Non-pigmented ciliary epithelial cell (primary cell): Measurements from ENCODE around the gene SNCA.

Source experiments
- DNase-seq: peaks from one replicate; pipeline ENCODE4 v3.0.0-alpha.2; 2010; ENCODE audit warnings: low read depth

SNCA gene

DNA sequence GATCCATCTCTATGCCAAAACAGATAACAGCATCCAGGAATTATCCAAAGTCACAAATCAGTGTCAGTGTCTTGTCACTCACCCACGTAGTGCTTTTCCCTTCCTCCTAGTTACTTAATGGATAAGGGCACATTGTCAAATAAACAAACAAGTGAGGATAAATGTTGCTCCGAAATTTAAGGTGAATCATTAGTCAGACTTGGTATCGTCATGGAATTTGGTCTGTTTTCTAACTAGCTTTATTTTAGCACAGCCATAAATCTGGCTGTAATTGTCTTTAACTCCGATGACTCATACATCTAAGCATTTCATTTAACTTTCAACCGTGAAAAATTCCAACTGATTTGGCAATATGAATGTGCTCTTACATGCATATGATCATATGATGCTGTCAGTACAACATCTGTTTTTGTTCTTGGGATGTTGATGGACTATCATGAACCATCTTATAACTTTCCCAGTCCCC is 83.3 kb downstream of the SNCA start:
- DNase-seq, result peak; percentile 95

DNA sequence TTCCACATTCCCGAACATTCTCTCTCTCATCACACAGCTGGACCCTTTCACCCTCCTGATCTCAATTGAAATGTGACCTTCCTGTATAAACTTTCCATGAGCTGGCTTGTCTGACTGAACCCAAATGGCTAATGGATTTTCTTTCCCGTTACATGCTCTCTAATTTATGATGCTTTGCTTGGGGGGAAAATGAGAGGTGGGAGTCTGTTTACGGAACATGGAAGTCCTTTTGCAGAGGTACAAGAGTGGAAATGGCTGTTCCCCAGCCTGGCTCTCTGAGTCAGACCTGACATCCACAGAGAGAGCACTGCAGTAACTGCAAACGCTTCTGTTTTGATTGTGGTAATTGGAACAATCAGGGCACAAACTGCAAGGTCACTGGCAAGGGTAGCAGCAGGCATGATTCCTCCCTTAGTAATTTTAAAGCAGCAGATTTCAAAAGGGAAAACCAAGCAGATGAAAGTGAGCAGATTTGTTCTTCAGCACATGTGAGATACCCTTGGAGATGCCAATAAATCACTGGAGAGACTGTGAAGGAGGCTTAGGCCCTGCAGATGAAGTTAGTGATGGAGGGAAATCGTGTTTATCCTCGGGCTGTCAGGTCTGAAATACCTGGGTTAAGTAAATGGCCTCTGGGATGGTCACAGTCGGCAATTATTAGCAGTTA is 83.9 kb downstream of the SNCA start:
- DNase-seq, result peak; percentile 72

DNA sequence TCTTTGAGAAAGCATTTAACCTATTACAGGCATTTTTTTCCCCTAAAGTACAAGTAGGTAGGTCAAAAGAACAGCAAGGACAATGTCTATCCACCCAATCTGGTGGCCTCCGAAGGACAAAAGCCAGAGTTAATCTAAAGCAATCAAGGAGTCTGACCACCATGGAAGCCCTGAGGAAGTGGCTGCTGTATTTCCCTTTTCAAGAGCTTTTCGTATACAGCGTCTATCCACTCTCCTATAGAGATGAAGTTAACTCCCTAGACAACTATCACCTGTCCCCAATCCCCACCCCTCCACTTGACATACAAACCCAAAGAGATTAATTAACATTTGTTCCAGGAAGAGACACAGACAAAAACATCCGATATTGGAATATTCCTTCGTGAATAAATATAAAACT is 85.5 kb downstream of the SNCA start:
- DNase-seq, result no peak

DNA sequence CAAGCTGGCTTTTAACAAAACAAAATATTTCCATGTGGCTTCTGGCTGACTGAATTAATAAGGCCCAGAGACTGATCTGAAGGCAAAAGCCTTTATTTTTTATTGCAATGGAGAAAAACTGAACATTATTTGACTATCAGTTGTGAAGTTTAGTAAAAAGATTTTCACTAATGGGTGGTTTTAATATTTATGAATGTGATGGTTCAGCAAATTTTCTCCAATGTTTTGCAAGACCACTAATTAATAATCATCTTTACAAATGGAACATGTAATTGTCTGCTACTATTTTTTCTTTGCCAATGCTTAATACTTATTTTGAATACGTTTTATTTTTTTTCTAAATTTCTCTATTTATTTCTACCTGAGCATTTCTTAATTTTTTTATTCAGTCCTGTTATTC is 90.6 kb downstream of the SNCA start:
- DNase-seq, result no peak

DNA sequence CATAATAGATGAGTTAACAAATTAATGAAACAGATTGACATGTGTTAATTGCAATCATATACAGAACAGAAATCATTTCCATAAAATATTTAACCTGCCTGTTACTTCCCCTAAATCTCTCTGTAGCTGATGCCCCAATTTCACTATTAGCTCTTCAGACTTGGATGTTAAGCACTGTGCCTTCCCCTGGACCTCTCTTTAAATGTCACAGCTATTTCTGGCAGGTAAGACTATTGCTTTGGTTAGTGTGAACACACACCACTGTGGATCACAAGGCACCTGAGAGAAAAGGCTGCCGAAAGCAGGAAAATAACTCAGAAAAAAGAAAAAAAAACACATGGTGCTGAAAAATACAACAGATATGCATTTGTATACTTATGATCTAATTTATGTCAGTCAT is 91.3 kb downstream of the SNCA start:
- DNase-seq, result no peak

GRCh38 chr4:89744914-89745313 is 92.0 kb downstream of the SNCA start:
- DNase-seq, result no peak

GRCh38 chr4:89741768-89742167 is 95.2 kb downstream of the SNCA start:
- DNase-seq, result no peak

- no peak for DNase-seq
Observed at GRCh38 chr4:89739311-89739988, 97.5 kb downstream of the SNCA start.

DNA sequence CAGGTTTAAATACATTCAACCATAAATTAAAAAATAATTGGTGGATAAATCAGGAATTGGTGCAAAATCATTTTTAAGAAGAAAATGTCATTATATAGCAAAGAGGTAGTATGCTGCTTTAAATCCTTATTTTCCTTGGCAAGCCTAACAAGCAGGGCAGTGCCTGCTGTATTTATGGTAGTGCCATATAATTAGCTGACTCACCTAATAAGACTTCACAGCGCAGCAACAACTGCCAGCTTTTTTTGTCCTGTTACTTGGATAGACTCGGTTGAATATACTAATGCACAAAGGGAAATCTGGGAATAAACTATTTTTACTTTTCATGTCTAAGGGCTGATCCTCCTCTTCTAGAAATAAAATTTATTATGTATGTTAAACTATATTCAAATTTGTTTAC is 99.1 kb downstream of the SNCA start:
- no peak for DNase-seq

- DNase-seq, result no peak
Observed at GRCh38 chr4:89733946-89734345, 103.0 kb downstream of the SNCA start.

DNA sequence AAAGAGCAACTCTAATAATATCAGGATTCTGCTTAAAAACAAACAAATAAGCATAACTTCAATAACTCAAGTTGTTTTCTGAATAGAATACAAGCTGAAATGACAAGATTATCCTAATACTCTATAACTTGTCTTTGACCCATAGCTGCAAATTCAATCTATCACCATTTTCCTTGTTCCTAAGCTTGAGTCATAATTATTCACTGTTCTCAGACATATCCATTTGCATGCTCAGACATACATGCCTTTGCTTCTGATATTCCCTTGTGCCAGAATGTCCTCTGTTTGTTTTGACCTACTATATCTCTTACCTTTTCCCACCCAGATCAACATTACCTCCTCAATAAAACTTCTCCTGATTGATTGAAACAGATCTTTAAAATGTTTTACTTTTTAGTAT is 109.7 kb downstream of the SNCA start:
- DNase-seq, result no peak

DNA sequence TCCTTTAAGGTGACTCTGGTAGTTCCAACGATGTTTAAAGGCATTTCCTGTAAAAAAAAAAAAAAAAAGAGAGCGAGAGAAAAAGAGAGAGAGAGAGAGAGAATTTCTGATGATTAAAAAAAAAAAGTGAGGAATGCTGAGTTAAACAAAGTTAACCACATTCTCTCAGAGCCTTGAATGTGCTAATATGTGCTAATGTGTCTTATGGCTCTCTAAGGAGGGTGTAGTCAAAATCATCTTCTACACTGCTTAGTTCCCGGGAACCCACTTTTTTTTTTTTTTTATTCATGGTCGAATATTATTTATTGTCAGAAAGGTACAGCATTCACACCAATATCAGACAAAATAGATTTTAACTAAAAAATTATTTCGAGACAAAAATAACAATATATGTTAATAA is 111.7 kb downstream of the SNCA start:
- DNase-seq, result no peak

- DNase-seq, result peak; percentile 67
Observed at GRCh38 chr4:89724716-89725115, 112.2 kb downstream of the SNCA start.

- no peak for DNase-seq
Observed at GRCh38 chr4:89723096-89723495, 113.9 kb downstream of the SNCA start.

- no peak for DNase-seq
Observed at GRCh38 chr4:89722517-89722916, 114.4 kb downstream of the SNCA start.

DNA sequence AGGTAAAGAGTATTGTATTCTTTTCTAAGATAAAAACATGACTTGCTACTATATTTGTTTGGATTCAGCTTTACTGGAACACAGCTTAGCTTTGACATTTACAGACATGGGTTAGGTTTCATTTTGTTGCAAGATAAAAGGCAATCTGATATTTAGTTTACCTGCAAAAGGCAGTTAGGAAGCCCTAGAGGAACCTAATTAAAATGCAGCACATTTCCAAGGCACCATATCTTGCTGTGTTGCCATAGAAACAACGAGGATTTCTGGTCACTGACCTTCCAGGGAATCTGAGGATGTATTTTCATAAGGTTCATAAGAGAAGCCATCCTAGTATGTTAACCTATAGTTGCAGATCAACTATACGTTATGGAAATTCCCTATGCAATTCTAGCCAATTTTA is 116.0 kb downstream of the SNCA start:
- DNase-seq, result no peak

DNA sequence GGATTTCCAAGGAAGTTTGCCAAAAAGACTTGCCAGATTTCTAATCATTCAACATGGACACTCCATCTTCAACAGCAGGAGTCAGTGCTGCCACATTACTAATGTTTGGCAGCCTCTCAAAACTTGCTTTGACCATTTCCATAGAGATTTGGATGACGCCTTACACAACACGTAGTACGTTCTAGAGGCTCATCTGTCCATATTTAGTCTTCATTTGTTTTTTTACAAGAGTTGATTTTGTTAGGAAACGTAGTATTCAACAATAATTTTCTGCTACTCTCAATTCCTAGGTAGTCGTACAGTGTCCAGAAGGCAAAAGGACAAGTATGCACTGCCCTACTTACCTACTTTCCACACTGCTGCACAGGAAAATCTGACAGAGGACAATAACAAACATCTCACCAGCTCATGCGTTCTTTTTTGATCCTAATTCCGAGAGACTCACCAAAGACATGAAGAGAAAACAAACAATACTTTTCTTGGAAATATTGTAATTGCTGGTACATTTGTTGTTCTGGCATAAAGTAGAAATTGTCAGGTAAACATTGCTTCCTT is 117.3 kb downstream of the SNCA start:
- DNase-seq, result no peak

GRCh38 chr4:89716893-89717292 is 120.1 kb downstream of the SNCA start:
- no peak for DNase-seq

DNA sequence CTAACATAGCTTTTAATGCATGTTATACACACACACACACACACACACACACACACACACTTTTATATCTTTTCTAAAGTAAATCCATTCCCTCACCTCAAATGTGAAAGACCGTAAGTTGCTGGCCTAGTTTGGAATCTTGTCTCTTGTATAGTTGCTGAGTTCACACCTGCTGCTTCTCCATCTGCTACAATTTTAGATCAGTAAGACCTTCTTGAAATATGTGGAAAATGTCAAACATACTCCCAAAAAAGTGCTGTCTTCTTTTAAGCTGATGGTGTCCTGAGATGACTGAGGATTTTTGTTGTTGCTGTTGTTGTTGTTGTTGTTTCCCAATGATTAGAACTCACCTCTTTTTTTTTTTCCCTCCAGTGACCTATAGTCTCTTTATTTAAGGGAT is 121.3 kb downstream of the SNCA start:
- no peak for DNase-seq

DNA sequence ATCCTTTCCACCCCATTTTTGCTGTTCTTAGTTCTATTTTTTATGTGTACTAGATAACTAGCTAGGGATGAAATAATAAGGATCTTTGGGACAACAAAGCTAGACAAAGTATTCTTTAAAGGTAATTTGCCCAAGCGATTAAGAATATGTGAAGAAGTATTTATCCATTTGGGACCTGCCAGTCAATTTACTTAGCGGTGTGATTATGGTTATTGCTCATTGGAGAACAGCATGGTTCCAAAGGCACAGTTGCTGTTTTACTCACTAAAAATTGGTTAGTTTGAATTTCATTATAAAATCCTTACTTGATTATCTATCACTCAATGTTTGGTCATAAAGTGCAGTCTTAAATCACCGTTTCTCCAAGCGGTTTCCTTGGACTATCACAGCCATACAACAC is 124.1 kb downstream of the SNCA start:
- no peak for DNase-seq

DNA sequence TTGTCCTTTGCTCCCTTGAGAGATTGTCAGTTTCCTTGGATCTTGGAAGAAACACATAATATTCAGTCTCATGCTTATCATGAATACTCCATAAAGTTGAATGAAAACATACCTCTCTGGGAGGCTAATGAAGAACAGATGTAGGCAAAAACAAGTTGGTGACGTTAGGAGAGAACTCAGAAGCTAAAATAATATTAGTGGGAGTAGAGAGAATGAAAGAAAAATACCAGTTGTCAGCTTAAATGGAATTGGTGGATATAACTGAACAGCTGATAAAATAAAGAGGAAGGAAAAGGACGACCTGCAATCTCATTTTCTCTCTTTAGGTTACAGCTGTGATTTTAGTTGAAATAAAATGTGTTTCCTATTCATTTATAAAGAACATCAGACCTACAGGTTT is 124.8 kb downstream of the SNCA start:
- peak; percentile 44 for DNase-seq

- DNase-seq, result peak; percentile 15
Observed at GRCh38 chr4:89708903-89709421, 128.0 kb downstream of the SNCA start.

DNA sequence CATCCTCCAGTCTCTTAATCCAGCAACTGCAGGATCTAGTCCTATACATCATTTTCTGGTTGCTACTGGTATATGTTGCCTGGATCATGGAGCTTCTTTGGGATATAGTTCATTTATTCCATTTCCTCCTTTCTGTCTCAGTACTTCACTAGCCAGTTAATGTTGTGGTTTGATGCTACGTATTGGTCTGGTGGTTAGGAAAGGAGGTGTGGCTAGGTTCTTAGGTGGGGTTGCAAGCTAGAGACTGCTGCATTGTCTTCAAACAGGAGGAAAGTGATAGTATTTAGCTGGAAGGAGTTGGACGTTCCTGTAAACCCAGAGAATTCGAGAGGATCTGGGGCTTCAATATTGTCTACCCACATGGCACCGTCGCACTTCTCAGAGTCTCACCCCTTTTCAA is 129.5 kb downstream of the SNCA start:
- DNase-seq, result no peak
